Activated CD4-positive, alpha-beta memory T cell treated with anti-CD3 and anti-CD28 coated beads for 36 hours (primary cell): ENCODE data around the gene WEE1. TPM values are rescaled to one million over a fixed set of nuclear protein-coding genes. Genes with fewer than 3 reads are reported as not detected.

Experiments
- CTCF ChIA-PET: fragments of 350-600 bp; sonication (Branson Sonifier 250); formaldehyde crosslinking; loops from one replicate; lab custom pipeline; 2021; ENCODE audit warnings: antibody characterized with exemption, inconsistent platforms; lab: Charles Lee
- POLR2A ChIA-PET: fragments of 350-600 bp; sonication (Branson Sonifier 250); formaldehyde crosslinking; loops from one replicate; lab custom pipeline; 2021; ENCODE audit warnings: antibody characterized with exemption; lab: Charles Lee
- DNase-seq: peaks from one replicate; pipeline ENCODE4 v3.0.0-alpha.2; 2020
- H3K27ac Mint-ChIP-seq: one replicate; pipeline ENCODE4 v1.8.0; 2021; ENCODE audit warnings: mixed read lengths
- H3K27me3 Mint-ChIP-seq: one replicate; pipeline ENCODE4 v1.8.0; 2021; ENCODE audit warnings: mixed read lengths
- H3K36me3 Mint-ChIP-seq: one replicate; pipeline ENCODE4 v1.8.0; 2021; ENCODE audit warnings: mixed read lengths
- H3K4me1 Mint-ChIP-seq: one replicate; pipeline ENCODE4 v1.8.0; 2021; ENCODE audit warnings: low read depth, mixed read lengths
- H3K4me3 Mint-ChIP-seq: one replicate; pipeline ENCODE4 v1.8.0; 2021; ENCODE audit warnings: mild to moderate bottlenecking, mixed read lengths
- H3K9me3 Mint-ChIP-seq: one replicate; pipeline ENCODE4 v1.8.0; 2021; ENCODE audit warnings: mixed read lengths
- intact Hi-C: fragments of 100-400 bp; cut with micrococcal nuclease; formaldehyde crosslinking; loops from one replicate; pipeline ENCODE4 v1.15.1; 2023
- total RNA-seq, 2 experiments: library from RNA; stranded (reverse); gene quantifications; one replicate each; pipeline ENCODE4 v1.2.3, GENCODE V29; 2021

The WEE1 gene
- total RNA-seq, 2 experiments from 2014 or later = 47.8 to 52.4 TPM

DNA sequence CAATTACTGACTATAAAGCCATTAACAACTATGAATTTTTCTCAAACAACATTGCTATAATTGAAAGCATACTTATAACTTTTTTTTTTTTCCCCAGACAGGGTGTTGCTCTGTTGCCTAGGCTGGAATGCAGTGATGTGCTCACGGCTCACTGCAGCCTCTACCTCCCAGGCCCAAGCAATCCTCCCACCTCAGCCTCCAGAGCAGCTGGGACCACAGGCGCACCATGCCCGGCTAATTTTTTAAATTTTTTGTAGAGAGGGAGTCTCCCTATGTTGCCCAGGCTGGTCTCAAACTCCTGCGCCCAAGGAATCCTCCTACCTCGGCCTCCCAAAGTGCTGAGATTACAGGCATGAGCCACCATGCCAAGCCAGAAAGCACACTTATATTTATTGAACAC is 6.1 kb upstream of the WEE1 start:
- DNase-seq = no peak
- Mint-ChIP-seq H3K4me3 (no peak overlapping the region), H3K4me1 (peaks cover 37% of the 10 kb centered on the region), H3K36me3 (no peaks in the 10 kb centered on the region), H3K27me3 (no peaks in the 10 kb centered on the region), H3K27ac (no peak overlapping the region), H3K9me3 (no peaks in the 10 kb centered on the region)
- intact Hi-C loops = loop anchor here (2.0 to 10.0 kb wide), 4 partner anchors 33 to 883 kb away; partner anchors contain the start of genes AKIP1, RPL27A, TMEM41B and TRIM66
- ChIA-PET CTCF (interaction anchor here (0.6 to 8.3 kb wide), 3 partner anchors 33 to 49 kb away, joined by 3 to 41 read pairs (median 4); no protein-coding TSS in a partner anchor), POLR2A (interaction anchor here (1.0 kb wide), 1 partner anchor 9 kb away, joined by 3 read pairs; no protein-coding TSS in a partner anchor)

DNA sequence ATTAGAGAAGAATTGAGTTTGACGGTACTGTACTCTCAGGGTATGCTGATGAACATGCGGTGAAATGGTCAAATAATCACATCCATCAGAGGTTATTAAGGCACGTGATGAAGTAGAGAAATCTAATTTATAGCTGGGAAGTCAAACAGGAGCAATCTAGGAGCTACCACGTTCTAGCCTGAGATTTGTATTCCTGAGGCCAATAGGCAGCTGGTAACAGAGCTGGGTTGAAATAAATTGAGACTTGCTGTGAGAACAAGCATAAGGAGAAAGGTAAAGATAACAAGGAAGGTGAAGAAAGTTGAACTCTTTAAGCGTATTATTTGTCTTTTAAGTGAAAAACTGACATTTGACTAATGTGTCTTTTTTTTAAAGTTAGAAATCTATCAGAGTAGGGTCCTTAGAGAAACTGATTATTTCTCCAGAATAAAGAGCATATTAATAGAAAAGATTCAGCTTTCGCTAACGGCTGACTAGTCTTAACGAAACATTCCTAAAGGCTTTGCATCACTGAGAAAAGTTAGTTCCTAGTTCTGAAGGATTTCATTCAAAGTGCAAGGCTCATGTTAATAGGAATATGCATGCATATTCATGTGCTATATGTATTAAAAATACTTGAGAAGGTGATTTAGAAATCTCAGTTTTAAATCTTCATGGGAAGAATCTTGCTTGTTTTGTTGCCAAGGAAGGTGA is 5.2 kb upstream of the WEE1 start:
- no peaks in the 10 kb centered on the region for H3K9me3 Mint-ChIP-seq
- peaks cover 37% of the 10 kb centered on the region for H3K4me1 Mint-ChIP-seq
- ChIA-PET CTCF (interaction anchor here (1.0 kb wide), 2 partner anchors 180 to 974 kb away, joined by 3 read pairs; no protein-coding TSS in a partner anchor), POLR2A (no interaction called here)
- intact Hi-C loops = loop anchor here (10.0 kb wide), 1 partner anchor 884 kb away; the partner anchor contains the start of genes RPL27A and TRIM66
- H3K36me3 Mint-ChIP-seq = no peaks in the 10 kb centered on the region
- DNase-seq = no peak
- H3K27ac Mint-ChIP-seq = no peak overlapping the region
- no peak overlapping the region for H3K4me3 Mint-ChIP-seq
- no peaks in the 10 kb centered on the region for H3K27me3 Mint-ChIP-seq

DNA sequence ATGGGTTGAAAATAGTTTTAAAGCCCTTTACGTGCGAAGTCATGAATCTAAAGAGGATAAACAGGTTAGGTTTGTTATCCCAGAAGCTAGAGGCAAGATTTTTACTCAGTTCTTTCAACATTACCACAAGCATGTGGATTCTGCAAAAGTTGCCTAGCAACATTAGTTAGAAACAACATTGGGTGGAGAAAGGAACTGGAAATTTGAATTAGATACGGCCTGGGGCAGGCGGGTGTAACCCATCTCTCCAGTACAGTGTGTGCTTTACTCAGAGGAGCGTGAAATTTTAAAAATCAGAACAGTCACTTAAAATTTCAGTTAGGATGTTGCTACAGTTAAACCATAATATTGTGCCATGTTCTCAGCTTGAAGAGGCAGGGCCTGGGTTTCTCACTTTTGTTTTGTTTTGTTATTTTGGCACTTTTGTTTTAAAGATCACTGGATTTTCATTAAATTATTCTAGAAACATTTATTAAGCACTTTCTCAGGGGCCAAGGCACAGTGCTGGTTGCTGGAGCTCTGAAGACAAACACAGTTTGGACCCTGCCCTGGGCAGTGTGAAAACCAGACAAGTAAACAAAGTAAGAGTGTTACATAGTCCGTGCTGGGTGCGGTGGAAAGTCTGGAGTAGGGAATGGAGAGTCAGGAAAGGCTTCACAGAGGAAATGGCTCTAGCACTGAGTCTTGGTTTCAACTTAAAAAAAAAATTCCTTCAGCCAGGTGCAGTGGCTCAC is 4.4 kb upstream of the WEE1 start:
- no peak overlapping the region for H3K4me3 Mint-ChIP-seq
- intact Hi-C loops = loop anchor here (10.0 kb wide), 1 partner anchor 884 kb away; the partner anchor contains the start of genes RPL27A and TRIM66

DNA sequence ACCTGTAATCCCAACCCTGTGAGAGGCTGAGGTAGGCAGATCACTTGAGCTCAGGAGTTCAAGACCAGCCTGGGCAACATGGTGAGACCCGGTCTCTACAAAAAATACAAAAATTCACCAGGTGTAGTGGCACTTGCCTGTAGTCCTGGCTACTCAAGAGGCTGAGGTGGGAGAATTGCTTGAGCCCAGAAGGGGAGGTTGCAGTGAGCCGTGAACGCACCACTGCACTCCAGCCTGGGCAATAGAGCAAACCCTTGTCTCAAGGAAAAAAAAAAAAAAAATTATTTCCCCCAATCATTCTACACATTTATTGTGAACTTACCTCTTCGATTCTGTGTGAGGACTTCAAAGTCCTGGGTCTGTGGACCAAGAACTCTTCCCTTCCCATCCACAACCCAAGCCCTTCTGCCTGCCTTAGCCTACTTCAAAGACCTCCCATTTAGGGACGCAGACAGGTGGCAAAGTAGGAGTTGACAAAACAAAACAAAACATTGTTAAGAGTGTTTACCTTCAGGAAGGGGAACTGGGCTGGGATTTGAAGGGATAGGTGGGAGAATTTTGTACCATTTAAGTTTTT is 3.8 kb upstream of the WEE1 start:
- Mint-ChIP-seq H3K4me1 (peaks cover 37% of the 10 kb centered on the region), H3K36me3 (peaks cover 2% of the 10 kb centered on the region), H3K27me3 (no peaks in the 10 kb centered on the region), H3K27ac (peak overlapping the region; percentile 10), H3K4me3 (no peak overlapping the region), H3K9me3 (no peaks in the 10 kb centered on the region)
- ChIA-PET POLR2A (no interaction called here), CTCF (no interaction called here)
- DNase-seq = no peak
- intact Hi-C loops = loop anchor here (10.0 kb wide), 1 partner anchor 885 kb away; the partner anchor contains the start of genes RPL27A and TRIM66

More for the DNA sequence above, 4.4 kb upstream of the WEE1 start:
- H3K4me1 Mint-ChIP-seq = peaks cover 37% of the 10 kb centered on the region
- no peaks in the 10 kb centered on the region for H3K27me3 Mint-ChIP-seq
- DNase-seq = peak; percentile 35
- ChIA-PET POLR2A (no interaction called here), CTCF (interaction anchor here (1.0 kb wide), 2 partner anchors 179 to 973 kb away, joined by 3 read pairs; no protein-coding TSS in a partner anchor)
- H3K9me3 Mint-ChIP-seq = no peaks in the 10 kb centered on the region
- no peak overlapping the region for H3K27ac Mint-ChIP-seq
- no peaks in the 10 kb centered on the region for H3K36me3 Mint-ChIP-seq

DNA sequence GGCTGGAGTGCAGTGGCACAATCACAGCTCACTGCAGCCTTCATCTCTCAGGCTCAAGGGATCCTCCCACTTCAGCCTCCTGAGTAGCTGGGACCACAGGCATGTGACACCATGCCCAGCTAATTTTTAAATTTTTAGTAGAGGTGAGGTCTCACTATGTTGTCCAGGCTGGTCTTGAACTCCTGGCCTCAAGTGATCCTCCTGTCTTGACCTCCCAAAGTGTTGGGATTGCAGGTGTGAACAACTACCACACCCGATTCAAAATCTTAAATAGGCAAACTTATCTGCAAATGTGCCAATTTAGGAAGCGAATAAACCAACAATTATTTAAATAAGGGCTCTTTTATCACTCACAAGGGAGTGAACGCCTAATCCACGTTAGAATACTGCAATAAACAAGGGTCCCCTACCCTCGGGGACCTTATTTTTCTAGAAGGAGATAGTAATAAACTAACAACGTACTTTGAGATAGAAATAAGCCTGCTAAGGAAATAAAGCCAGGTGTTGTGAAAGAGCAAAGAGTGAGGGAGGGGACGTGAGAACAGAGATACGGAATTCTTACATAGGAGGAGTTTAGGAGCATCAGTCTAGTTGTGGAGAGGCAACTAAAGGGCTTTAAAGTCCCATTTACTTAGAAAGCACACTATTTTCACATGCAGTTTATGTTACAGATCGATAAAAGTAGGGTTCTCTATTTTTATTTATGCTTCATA is 3.0 kb upstream of the WEE1 start:
- ChIA-PET POLR2A (interaction anchor here (0.5 kb wide), 1 partner anchor 109 kb away, joined by 3 read pairs; no protein-coding TSS in a partner anchor), CTCF (no interaction called here)
- no peak for DNase-seq
- peaks cover 10% of the 10 kb centered on the region for H3K36me3 Mint-ChIP-seq
- intact Hi-C loops = no loop called here
- no peak overlapping the region for H3K27ac Mint-ChIP-seq
- H3K4me3 Mint-ChIP-seq = no peak overlapping the region
- no peaks in the 10 kb centered on the region for H3K9me3 Mint-ChIP-seq
- no peaks in the 10 kb centered on the region for H3K27me3 Mint-ChIP-seq
- H3K4me1 Mint-ChIP-seq = peaks cover 32% of the 10 kb centered on the region

DNA sequence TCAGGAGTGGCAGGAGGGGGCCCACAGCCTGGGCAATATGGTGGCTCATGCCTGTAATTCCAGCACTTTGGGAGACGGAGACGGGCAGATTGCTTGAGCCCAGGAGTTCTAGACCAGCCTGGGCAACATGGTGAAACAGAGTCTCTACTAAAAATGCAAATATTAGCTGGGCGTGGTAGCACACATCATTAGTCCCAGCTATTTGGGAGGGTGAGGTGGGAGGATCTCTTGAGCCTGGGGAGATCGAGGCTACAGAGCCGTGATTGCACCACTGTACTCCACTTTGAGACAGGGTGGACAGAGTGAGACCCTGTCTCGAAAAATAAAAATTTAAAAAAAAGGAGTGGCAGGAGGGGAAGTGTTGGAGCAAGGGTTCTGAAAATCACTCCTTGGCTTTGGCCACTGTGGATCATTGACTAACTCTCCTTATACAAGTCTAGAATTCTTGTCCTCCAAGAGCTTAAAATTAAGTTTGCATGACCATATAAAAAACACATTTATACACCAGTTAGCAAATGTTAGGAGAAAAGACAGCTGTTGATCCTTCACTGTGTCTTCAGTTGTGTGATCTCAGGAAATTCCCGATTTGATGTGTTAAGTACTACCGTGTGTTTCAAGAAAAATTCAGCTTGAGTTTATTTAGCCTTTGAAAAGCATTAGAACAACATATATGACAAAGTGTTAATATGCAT is 2.3 kb upstream of the WEE1 start:
- H3K4me3 Mint-ChIP-seq = no peak overlapping the region
- peaks cover 18% of the 10 kb centered on the region for H3K36me3 Mint-ChIP-seq
- no peaks in the 10 kb centered on the region for H3K27me3 Mint-ChIP-seq
- POLR2A ChIA-PET = interaction anchor here (0.5 kb wide), 1 partner anchor 109 kb away, joined by 3 read pairs; no protein-coding TSS in a partner anchor
- intact Hi-C loops = no loop called here
- no peak for DNase-seq
- peaks cover 31% of the 10 kb centered on the region for H3K4me1 Mint-ChIP-seq
- H3K27ac Mint-ChIP-seq = no peak overlapping the region
- H3K9me3 Mint-ChIP-seq = no peaks in the 10 kb centered on the region
- CTCF ChIA-PET = interaction anchor here (1.7 kb wide), 1 partner anchor 36 kb away, joined by 6 read pairs; no protein-coding TSS in a partner anchor

DNA sequence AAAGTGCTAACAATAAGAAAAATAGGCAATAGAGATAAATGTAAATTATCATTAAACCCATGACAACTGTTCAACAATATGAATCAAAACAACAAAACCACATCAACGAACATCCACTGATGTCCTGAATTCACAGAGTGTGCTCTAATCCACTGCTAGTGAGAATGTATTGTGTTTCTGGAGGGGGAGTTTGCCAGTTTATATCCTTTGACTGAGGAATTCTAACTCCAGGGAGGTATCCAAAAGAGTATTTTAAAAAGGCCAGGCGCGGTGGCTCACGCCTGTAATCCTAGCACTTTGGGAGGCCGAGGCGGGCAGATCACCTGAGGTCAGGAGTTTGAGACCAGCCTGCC is 1.7 kb upstream of the WEE1 start:
- no peaks in the 10 kb centered on the region for H3K27me3 Mint-ChIP-seq
- peaks cover 31% of the 10 kb centered on the region for H3K4me1 Mint-ChIP-seq
- peaks cover 23% of the 10 kb centered on the region for H3K36me3 Mint-ChIP-seq
- no peaks in the 10 kb centered on the region for H3K9me3 Mint-ChIP-seq
- H3K4me3 Mint-ChIP-seq = peak overlapping the region; percentile 81
- H3K27ac Mint-ChIP-seq = no peak overlapping the region
- ChIA-PET POLR2A (no interaction called here), CTCF (interaction anchor here (1.7 kb wide), 1 partner anchor 37 kb away, joined by 6 read pairs; no protein-coding TSS in a partner anchor)
- intact Hi-C loops = no loop called here
- no peak for DNase-seq

DNA sequence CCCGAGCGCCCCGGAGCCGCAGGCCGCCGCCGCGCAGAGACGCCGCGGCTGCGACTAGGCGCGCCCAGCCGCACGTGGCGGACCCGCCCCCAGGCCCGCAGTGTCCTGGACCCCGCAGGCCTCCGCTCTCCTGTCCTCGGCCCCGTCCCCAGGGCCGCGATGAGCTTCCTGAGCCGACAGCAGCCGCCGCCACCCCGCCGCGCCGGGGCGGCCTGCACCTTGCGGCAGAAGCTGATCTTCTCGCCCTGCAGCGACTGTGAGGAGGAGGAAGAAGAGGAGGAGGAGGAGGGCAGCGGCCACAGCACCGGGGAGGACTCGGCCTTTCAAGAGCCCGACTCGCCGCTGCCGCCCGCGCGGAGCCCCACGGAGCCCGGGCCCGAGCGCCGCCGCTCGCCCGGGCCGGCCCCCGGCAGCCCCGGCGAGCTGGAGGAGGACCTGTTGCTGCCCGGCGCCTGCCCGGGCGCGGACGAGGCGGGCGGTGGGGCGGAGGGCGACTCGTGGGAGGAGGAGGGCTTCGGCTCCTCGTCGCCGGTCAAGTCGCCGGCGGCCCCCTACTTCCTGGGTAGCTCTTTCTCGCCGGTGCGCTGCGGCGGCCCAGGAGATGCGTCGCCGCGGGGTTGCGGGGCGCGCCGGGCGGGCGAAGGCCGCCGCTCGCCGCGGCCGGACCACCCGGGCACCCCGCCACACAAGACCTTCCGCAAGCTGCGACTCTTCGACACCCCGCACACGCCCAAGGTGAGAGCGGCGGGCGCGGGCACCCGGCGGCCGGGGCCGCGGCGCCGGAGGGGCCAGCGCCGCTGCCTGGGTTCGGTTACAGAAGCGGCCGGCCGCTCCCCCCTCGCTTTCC is 528 bp downstream of the WEE1 start:
- H3K36me3 Mint-ChIP-seq = peaks cover 43% of the 10 kb centered on the region
- DNase-seq = peak; percentile 42
- peak overlapping the region; percentile 82 for H3K27ac Mint-ChIP-seq
- POLR2A ChIA-PET = interaction anchor here (0.5 to 3.0 kb wide), 14 partner anchors 8 to 1177 kb away, joined by 3 to 23 read pairs (median 4); partner anchors contain the start of genes CTR9 and ZNF143
- no peaks in the 10 kb centered on the region for H3K9me3 Mint-ChIP-seq
- H3K27me3 Mint-ChIP-seq = no peaks in the 10 kb centered on the region
- H3K4me3 Mint-ChIP-seq = peak overlapping the region; percentile 97
- intact Hi-C loops = loop anchor here (1.0 to 2.0 kb wide), 4 partner anchors 39 to 730 kb away; no protein-coding TSS in a partner anchor
- CTCF ChIA-PET = interaction anchor here (0.6 to 7.1 kb wide), 7 partner anchors 14 to 857 kb away, joined by 3 to 75 read pairs (median 5); no protein-coding TSS in a partner anchor
- peaks cover 35% of the 10 kb centered on the region for H3K4me1 Mint-ChIP-seq

DNA sequence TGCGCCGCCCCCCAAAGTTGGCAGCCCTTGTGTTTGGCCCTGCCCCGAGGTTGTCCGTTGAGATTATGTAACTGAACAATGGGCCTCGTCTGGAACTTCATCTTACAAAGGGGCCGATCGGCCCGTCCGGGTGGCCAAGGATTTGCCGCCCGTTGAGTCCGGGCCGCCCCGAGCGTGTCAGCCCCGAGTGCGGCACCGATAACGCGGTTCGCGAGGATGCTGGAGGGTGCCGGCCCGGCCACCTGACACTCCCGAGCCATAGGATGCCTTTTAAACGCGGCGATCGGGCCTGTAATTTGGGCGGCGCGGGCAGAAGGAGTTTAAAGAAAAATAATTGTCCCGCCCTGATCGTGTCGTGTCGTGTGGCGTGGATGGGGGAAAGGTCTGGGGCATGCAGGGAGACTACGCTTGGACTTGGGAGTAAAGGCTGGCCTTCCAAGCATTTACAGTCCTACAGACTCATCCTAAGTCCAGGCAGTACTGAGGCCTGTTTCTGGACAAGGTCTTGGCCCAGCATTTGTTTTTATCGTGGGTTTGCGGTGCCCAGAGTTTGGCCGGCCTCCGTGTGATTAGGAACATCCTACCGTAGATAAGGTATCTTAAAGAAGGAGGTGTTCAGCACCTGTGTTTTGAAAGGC is 1.3 kb downstream of the WEE1 start:
- H3K27me3 Mint-ChIP-seq = no peaks in the 10 kb centered on the region
- CTCF ChIA-PET = interaction anchor here (0.6 to 7.1 kb wide), 8 partner anchors 14 to 173 kb away, joined by 3 to 75 read pairs (median 8); no protein-coding TSS in a partner anchor
- DNase-seq = peak; percentile 43
- peaks cover 36% of the 10 kb centered on the region for H3K4me1 Mint-ChIP-seq
- intact Hi-C loops = loop anchor here (1.0 to 2.0 kb wide), 3 partner anchors 8 to 40 kb away; no protein-coding TSS in a partner anchor
- no peaks in the 10 kb centered on the region for H3K9me3 Mint-ChIP-seq
- peaks cover 49% of the 10 kb centered on the region for H3K36me3 Mint-ChIP-seq
- POLR2A ChIA-PET = interaction anchor here (0.7 to 3.0 kb wide), 8 partner anchors 9 to 733 kb away, joined by 3 to 23 read pairs (median 5); partner anchors contain the start of gene ZNF143
- H3K27ac Mint-ChIP-seq = peak overlapping the region; percentile 82
- peak overlapping the region; percentile 97 for H3K4me3 Mint-ChIP-seq
